IMR-90 (cell line): Measurements from ENCODE around the gene SIDT1. TPM values are rescaled to one million over a fixed set of nuclear protein-coding genes. Genes with fewer than 3 reads are reported as not detected.

ENCODE experiments used
- ATAC-seq: fragments of 200-7000 bp; cut with Tn5 transposase; 2 replicates; pipeline ENCODE4 v1.9.1; 2020; ENCODE audit warnings: low read depth, mild to moderate bottlenecking, moderate library complexity
- BruUV-seq: library from RNA; stranded (reverse); fragments of 400-500 nt; replicated peaks from 2 replicates; lab custom pipeline; 2021; lab: Mats Ljungman, UMichigan
- CTCF ChIA-PET: fragments of 300-600 bp; formaldehyde crosslinking; extraction: SDS; loops from one replicate; lab custom pipeline; 2021; ENCODE audit warnings: antibody characterized with exemption; lab: Yijun Ruan, JAX
- POLR2A ChIA-PET: fragments of 300-600 bp; sonication (Branson Sonifier 250); formaldehyde crosslinking; loops from one replicate; lab custom pipeline; 2022; ENCODE audit warnings: antibody characterized with exemption; ENCODE audit not compliant: unreplicated experiment; lab: Charles Lee
- DNase-seq: peaks from one replicate; pipeline ENCODE4 v3.0.0; 2013
- H2AFZ ChIP-seq: replicated peaks from 2 replicates; pipeline ENCODE3; 2013; ENCODE audit warnings: low read length, mild to moderate bottlenecking; ENCODE audit not compliant: poor library complexity
- H2AK5ac ChIP-seq: 2 replicates; pipeline ENCODE4 v1.6.1; 2013; ENCODE audit warnings: low read depth, low read length, inconsistent platforms
- H2AK9ac ChIP-seq: replicated peaks from 2 replicates; pipeline ENCODE3; 2013; ENCODE audit warnings: mild to moderate bottlenecking, low read depth, low read length, moderate library complexity; ENCODE audit not compliant: poor library complexity
- H2BK120ac ChIP-seq: 2 replicates; pipeline ENCODE4 v1.6.1; 2013; ENCODE audit warnings: low read depth, low read length, inconsistent platforms
- H2BK15ac ChIP-seq: 3 replicates; pipeline ENCODE4 v1.6.1; 2013; ENCODE audit warnings: low read depth, low read length, inconsistent platforms
- H2BK20ac ChIP-seq: 2 replicates; pipeline ENCODE4 v1.6.1; 2013; ENCODE audit warnings: low read depth, mild to moderate bottlenecking, inconsistent platforms, low read length, moderate library complexity
- H2BK5ac ChIP-seq: 2 replicates; pipeline ENCODE4 v1.6.1; 2013; ENCODE audit warnings: mild to moderate bottlenecking, low read depth, low read length, inconsistent platforms; ENCODE audit not compliant: poor library complexity, severe bottlenecking
- H3K14ac ChIP-seq: replicated peaks from 2 replicates; pipeline ENCODE4 v1.6.1; 2013; ENCODE audit warnings: low read depth, low read length, inconsistent platforms
- H3K18ac ChIP-seq: 2 replicates; pipeline ENCODE4 v1.6.1; 2013; ENCODE audit warnings: low read depth, low read length, control low read depth
- H3K23ac ChIP-seq: 2 replicates; pipeline ENCODE4 v1.6.1; 2013; ENCODE audit warnings: low read depth, low read length, inconsistent platforms
- H3K27ac ChIP-seq: 2 replicates; pipeline ENCODE4 v1.5.1; 2013; ENCODE audit warnings: mild to moderate bottlenecking, control low read depth, low read length; ENCODE audit not compliant: insufficient read depth
- H3K27me3 ChIP-seq: 2 replicates; pipeline ENCODE4 v1.6.1; 2013; ENCODE audit warnings: low read length; ENCODE audit not compliant: control insufficient read depth, insufficient read depth
- H3K36me3 ChIP-seq: 2 replicates; pipeline ENCODE4 v1.6.1; 2013; ENCODE audit warnings: low read length, mixed read lengths; ENCODE audit not compliant: control insufficient read depth, insufficient read depth
- H3K4ac ChIP-seq: 2 replicates; pipeline ENCODE4 v1.6.1; 2013; ENCODE audit warnings: low read depth, low read length, inconsistent platforms
- H3K4me1 ChIP-seq: 2 replicates; pipeline ENCODE4 v1.6.1; 2013; ENCODE audit warnings: low read length, mixed read lengths; ENCODE audit not compliant: control insufficient read depth, insufficient read depth
- H3K4me2 ChIP-seq: 2 replicates; pipeline ENCODE4 v1.6.1; 2013; ENCODE audit warnings: low read depth, mild to moderate bottlenecking, control low read depth, low read length, moderate library complexity
- H3K4me3 ChIP-seq: 2 replicates; pipeline ENCODE4 v1.5.1; 2013; ENCODE audit warnings: low read depth, mild to moderate bottlenecking, control low read depth, low read length, moderate library complexity; ENCODE audit not compliant: insufficient read depth
- H3K56ac ChIP-seq: 2 replicates; pipeline ENCODE4 v1.6.1; 2013; ENCODE audit warnings: low read length, inconsistent platforms; ENCODE audit not compliant: insufficient read depth; ENCODE audit errors: extremely low read depth
- H3K79me1 ChIP-seq, 2 experiments: 2 replicates each; pipeline ENCODE4 v1.6.1; 2013; ENCODE audit warnings: low read length in 2 of 2, inconsistent platforms in 1 of 2, low read depth in 1 of 2
- H3K9ac ChIP-seq: 2 replicates; pipeline ENCODE4 v1.6.1; 2013; ENCODE audit warnings: low read depth, low read length, control low read depth
- H3K9me1 ChIP-seq: 2 replicates; pipeline ENCODE4 v1.6.1; 2013; ENCODE audit warnings: low read length, inconsistent platforms; ENCODE audit not compliant: insufficient read depth
- H3K9me3 ChIP-seq: 2 replicates; pipeline ENCODE4 v1.6.1; 2013; ENCODE audit warnings: low read length; ENCODE audit not compliant: control insufficient read depth, insufficient read depth
- H4K20me1 ChIP-seq: 2 replicates; pipeline ENCODE4 v1.6.1; 2013; ENCODE audit warnings: low read length, inconsistent platforms; ENCODE audit not compliant: insufficient read depth
- H4K5ac ChIP-seq: 2 replicates; pipeline ENCODE4 v1.6.1; 2013; ENCODE audit warnings: mild to moderate bottlenecking, low read depth, low read length, control low read depth
- H4K8ac ChIP-seq, 2 experiments: 2 replicates each; pipeline ENCODE4 v1.6.1; 2013; ENCODE audit warnings: low read depth in 2 of 2, low read length in 2 of 2, control low read depth in 1 of 2, inconsistent platforms in 1 of 2
- H4K91ac ChIP-seq: 2 replicates; pipeline ENCODE4 v1.6.1; 2013; ENCODE audit warnings: low read depth, low read length, inconsistent platforms; ENCODE audit not compliant: insufficient read depth
- BHLHE40 ChIP-seq: fragments of 150-350 bp; IDR thresholded peaks from 2 replicates; pipeline ENCODE4 v1.6.1; 2016; ENCODE audit warnings: mild to moderate bottlenecking, low read depth, low read length
- CEBPB ChIP-seq: IDR thresholded peaks from 2 replicates; pipeline ENCODE4 v1.6.1; 2012; ENCODE audit warnings: low read depth, low read length, improper control_type of control experiment
- CHD1 ChIP-seq: IDR thresholded peaks from 2 replicates; pipeline ENCODE4 v1.6.1; 2012; ENCODE audit warnings: low read depth, low read length, improper control_type of control experiment
- ELK1 ChIP-seq: fragments of 150-350 bp; IDR thresholded peaks from 2 replicates; pipeline ENCODE4 v1.6.1; 2016; ENCODE audit warnings: low read depth, mild to moderate bottlenecking, low read length, moderate library complexity, borderline replicate concordance
- FOS ChIP-seq: fragments of 150-350 bp; IDR thresholded peaks from 2 replicates; pipeline ENCODE4 v1.6.1; 2016; ENCODE audit warnings: low read depth, low read length
- MAFK ChIP-seq: IDR thresholded peaks from 2 replicates; pipeline ENCODE4 v1.6.1; 2012; ENCODE audit warnings: low read depth, low read length, improper control_type of control experiment
- MAZ ChIP-seq: IDR thresholded peaks from 2 replicates; pipeline ENCODE4 v1.6.1; 2012; ENCODE audit warnings: low read depth, mild to moderate bottlenecking, low read length, improper control_type of control experiment, moderate library complexity, borderline replicate concordance
- MXI1 ChIP-seq: IDR thresholded peaks from 2 replicates; pipeline ENCODE4 v1.6.1; 2012; ENCODE audit warnings: low read depth, mild to moderate bottlenecking, low read length, moderate library complexity, borderline replicate concordance
- NFE2L2 ChIP-seq: fragments of 150-350 bp; IDR thresholded peaks from 2 replicates; pipeline ENCODE4 v1.6.1; 2016; ENCODE audit warnings: low read depth, mild to moderate bottlenecking, low read length
- POLR2A ChIP-seq: IDR thresholded peaks from 2 replicates; pipeline ENCODE4 v1.6.1; 2012; ENCODE audit warnings: mild to moderate bottlenecking, low read depth, low read length
- RAD21 ChIP-seq: IDR thresholded peaks from 2 replicates; pipeline ENCODE4 v1.6.1; 2012; ENCODE audit warnings: low read length, improper control_type of control experiment
- RCOR1 ChIP-seq: IDR thresholded peaks from 2 replicates; pipeline ENCODE4 v1.6.1; 2012; ENCODE audit warnings: mild to moderate bottlenecking, low read length, improper control_type of control experiment; ENCODE audit not compliant: insufficient replicate concordance
- RFX5 ChIP-seq: IDR thresholded peaks from 2 replicates; pipeline ENCODE4 v1.8.0; 2012; ENCODE audit warnings: low read depth, mild to moderate bottlenecking, low read length, moderate library complexity
- SMC3 ChIP-seq: fragments of 150-350 bp; IDR thresholded peaks from 2 replicates; pipeline ENCODE4 v1.6.1; 2016; ENCODE audit warnings: low read depth, mild to moderate bottlenecking, antibody characterized with exemption, low read length, moderate library complexity
- WGBS, 2 experiments: methylation state at CpG; one replicate each; pipeline versions ENCODE4 v1.1.5 to v1.1.7; 2013; ENCODE audit warnings: missing lambda C conversion rate in 2 of 2; ENCODE audit not compliant: insufficient read length in 1 of 2; ENCODE audit errors: extremely low coverage in 2 of 2; 5-methylcytosine and 5-hydroxymethylcytosine counted together
- dilution Hi-C: fragments of 300-500 bp; cut with HindIII; formaldehyde crosslinking; loops from one replicate; pipeline ENCODE4 v1.14.3; 2018; ENCODE audit warnings: low sequenced_read_pairs; ENCODE audit not compliant: unreplicated experiment
- in situ Hi-C: fragments of 300-500 bp; cut with MboI; formaldehyde crosslinking; loops from 3 replicates; pipeline ENCODE4 v1.14.3; 2019; ENCODE audit warnings: low sequenced_read_pairs, inconsistent platforms, mixed read lengths
- intact Hi-C: fragments of 100-400 bp; cut with micrococcal nuclease; formaldehyde crosslinking; loops from 2 replicates; pipeline ENCODE4 v1.10.0; 2022
- polyA plus RNA-seq, 3 experiments: library from polyadenylated mRNA; depleted of rRNA; stranded (reverse); fragments of >200 nt; gene quantifications; 2 replicates each; pipeline ENCODE4 v1.2.3, GENCODE V29; 2012; ENCODE audit warnings: low replicate concordance in 1 of 3
- total RNA-seq: library from RNA; depleted of rRNA; stranded (reverse); fragments of >200 nt; gene quantifications from 2 replicates; pipeline ENCODE4 v1.2.3, GENCODE V29; 2012
- TF ChIP-seq, protein P1 (sequence below): conservative IDR thresholded peaks from 2 replicates; pipeline ENCODE4 v1.5.1; 2012; ENCODE audit warnings: mild to moderate bottlenecking, low read depth, low read length, improper control_type of control experiment
- TF ChIP-seq, protein P2 (sequence below): fragments of 150-350 bp; IDR thresholded peaks from 2 replicates; pipeline ENCODE4 v1.6.1; 2017; ENCODE audit warnings: mild to moderate bottlenecking, antibody characterized with exemption, low read length, low read depth

SIDT1 gene
- total and polyA plus RNA-seq, 2 of the 4 experiments (the other 2 are of a cell fraction) = not detected

DNA sequence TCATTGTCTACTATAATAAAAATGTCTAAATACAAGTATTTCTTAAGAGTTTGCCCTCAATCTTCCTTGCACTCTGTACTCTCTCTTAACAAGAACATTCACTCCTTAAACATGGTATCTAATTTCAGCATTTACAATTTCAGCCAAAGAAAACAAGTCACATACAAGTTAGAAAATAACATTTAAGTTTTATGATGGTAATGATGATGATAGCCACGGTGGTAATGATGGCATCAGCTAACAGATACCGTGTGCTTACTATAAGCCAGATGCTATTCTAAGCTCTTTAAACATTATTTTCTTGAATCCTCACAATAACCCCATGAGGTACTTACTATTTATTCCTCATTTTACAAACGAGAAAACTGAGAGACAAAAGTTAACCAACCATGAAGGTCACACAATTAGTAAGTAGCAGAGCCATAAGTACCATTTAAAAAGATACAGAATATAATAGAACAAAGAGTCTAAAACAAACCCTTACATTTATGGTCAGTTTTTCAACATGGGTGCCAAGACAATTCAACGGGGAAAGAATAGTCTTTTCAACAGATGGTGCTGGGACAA is 24.8 kb upstream of the SIDT1 start:
- dilution Hi-C loops (no loop called here), in situ Hi-C loops (no loop called here), intact Hi-C loops (no loop called here)
- Histone ChIP-seq H3K4me1 (no peaks in the 10 kb centered on the region), H2AK5ac (no peak overlapping the region), H2BK15ac (no peak overlapping the region), H3K23ac (no peak overlapping the region), H3K79me1 (peaks cover 3 to 11% of the 10 kb centered on the region in 2 experiments; a peak in 2 of 4 replicates), H3K4me3 (no peak overlapping the region), H3K9ac (no peak overlapping the region), H2AK9ac (no peak overlapping the region), H3K18ac (no peak overlapping the region), H3K9me1 (no peaks in the 10 kb centered on the region; the same call in 1 of the 2 replicates), H4K5ac (no peak overlapping the region), H2BK20ac (no peak overlapping the region), H4K20me1 (no peaks in the 10 kb centered on the region), H2AFZ (no peak overlapping the region), H3K14ac (no peak overlapping the region), H3K56ac (no peak overlapping the region), H3K27ac (no peak overlapping the region), H4K91ac (no peak overlapping the region), H4K8ac (no peak overlapping the region), H3K36me3 (peaks cover 4% of the 10 kb centered on the region; the same call in 1 of the 2 replicates), H2BK120ac (no peak overlapping the region), H3K9me3 (no peaks in the 10 kb centered on the region), H3K4ac (no peak overlapping the region), H3K4me2 (no peak overlapping the region), H2BK5ac (no peak overlapping the region), H3K27me3 (no peaks in the 10 kb centered on the region)
- no peak for TF ChIP-seq RCOR1
- no peak for TF ChIP-seq FOS
- TF ChIP-seq MAZ = no peak
- TF ChIP-seq ELK1 = no peak
- no peak for TF ChIP-seq CHD1
- TF ChIP-seq MXI1 = no peak
- no peak for TF ChIP-seq RFX5
- TF ChIP-seq RAD21 = no peak
- TF ChIP-seq, protein P1, sequence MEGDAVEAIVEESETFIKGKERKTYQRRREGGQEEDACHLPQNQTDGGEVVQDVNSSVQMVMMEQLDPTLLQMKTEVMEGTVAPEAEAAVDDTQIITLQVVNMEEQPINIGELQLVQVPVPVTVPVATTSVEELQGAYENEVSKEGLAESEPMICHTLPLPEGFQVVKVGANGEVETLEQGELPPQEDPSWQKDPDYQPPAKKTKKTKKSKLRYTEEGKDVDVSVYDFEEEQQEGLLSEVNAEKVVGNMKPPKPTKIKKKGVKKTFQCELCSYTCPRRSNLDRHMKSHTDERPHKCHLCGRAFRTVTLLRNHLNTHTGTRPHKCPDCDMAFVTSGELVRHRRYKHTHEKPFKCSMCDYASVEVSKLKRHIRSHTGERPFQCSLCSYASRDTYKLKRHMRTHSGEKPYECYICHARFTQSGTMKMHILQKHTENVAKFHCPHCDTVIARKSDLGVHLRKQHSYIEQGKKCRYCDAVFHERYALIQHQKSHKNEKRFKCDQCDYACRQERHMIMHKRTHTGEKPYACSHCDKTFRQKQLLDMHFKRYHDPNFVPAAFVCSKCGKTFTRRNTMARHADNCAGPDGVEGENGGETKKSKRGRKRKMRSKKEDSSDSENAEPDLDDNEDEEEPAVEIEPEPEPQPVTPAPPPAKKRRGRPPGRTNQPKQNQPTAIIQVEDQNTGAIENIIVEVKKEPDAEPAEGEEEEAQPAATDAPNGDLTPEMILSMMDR = no peak
- no peak for TF ChIP-seq BHLHE40
- TF ChIP-seq, protein P2, sequence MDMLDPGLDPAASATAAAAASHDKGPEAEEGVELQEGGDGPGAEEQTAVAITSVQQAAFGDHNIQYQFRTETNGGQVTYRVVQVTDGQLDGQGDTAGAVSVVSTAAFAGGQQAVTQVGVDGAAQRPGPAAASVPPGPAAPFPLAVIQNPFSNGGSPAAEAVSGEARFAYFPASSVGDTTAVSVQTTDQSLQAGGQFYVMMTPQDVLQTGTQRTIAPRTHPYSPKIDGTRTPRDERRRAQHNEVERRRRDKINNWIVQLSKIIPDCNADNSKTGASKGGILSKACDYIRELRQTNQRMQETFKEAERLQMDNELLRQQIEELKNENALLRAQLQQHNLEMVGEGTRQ = no peak
- TF ChIP-seq MAFK = no peak
- no peak for TF ChIP-seq POLR2A
- no peak for TF ChIP-seq NFE2L2
- no peak for TF ChIP-seq CEBPB
- TF ChIP-seq SMC3 = no peak
- ChIA-PET POLR2A (no interaction called here), CTCF (no interaction called here)
- ATAC-seq (no peak), DNase-seq (no peak)
- BruUV-seq = no TSS peak
- WGBS, 2 experiments = no CpG with 5 or more reads among the region's 4 CpGs
